Neural progenitor cell (in vitro differentiated cells): ENCODE measurements around the gene TTC8. TPM values are rescaled to one million over a fixed set of nuclear protein-coding genes. Genes with fewer than 3 reads are reported as not detected.

Experiments used
- DNase-seq: peaks from one replicate; pipeline ENCODE4 v3.0.0-alpha.2; 2016; ENCODE audit warnings: low spot score
- H2AFZ ChIP-seq: fragments of 200-600 bp; sonication (generic); replicated peaks from 2 replicates; pipeline ENCODE4 v1.6.1; 2016; ENCODE audit warnings: antibody characterized with exemption
- H3F3A ChIP-seq: fragments of 200-600 bp; sonication (generic); 2 replicates; pipeline ENCODE4 v1.6.1; 2016; ENCODE audit warnings: antibody characterized with exemption, low read depth
- H3K27ac ChIP-seq: fragments of 200-600 bp; sonication (generic); 2 replicates; pipeline ENCODE4 v1.5.1; 2016; ENCODE audit warnings: mild to moderate bottlenecking
- H3K27me3 ChIP-seq: fragments of 200-600 bp; sonication (generic); 2 replicates; pipeline ENCODE4 v1.6.1; 2016; ENCODE audit warnings: mild to moderate bottlenecking, moderate library complexity
- H3K36me3 ChIP-seq: fragments of 200-600 bp; sonication (generic); 2 replicates; pipeline ENCODE4 v1.5.1; 2016
- H3K4me1 ChIP-seq: fragments of 200-600 bp; sonication (generic); 2 replicates; pipeline ENCODE4 v1.6.1; 2016; ENCODE audit warnings: mixed run types
- H3K4me2 ChIP-seq: fragments of 200-600 bp; sonication (generic); 2 replicates; pipeline ENCODE4 v1.6.1; 2016
- H3K4me3 ChIP-seq: fragments of 200-600 bp; sonication (generic); 2 replicates; pipeline ENCODE4 v1.5.1; 2016
- H3K79me2 ChIP-seq: fragments of 200-600 bp; sonication (generic); 2 replicates; pipeline ENCODE4 v1.6.1; 2016; ENCODE audit warnings: low read depth
- H3K9ac ChIP-seq: fragments of 200-600 bp; sonication (generic); 2 replicates; pipeline ENCODE4 v1.6.1; 2016
- H3K9me3 ChIP-seq: fragments of 200-600 bp; sonication (generic); 2 replicates; pipeline ENCODE4 v1.5.1; 2016; ENCODE audit warnings: low read depth
- H4K20me1 ChIP-seq: fragments of 200-600 bp; sonication (generic); 2 replicates; pipeline ENCODE4 v1.6.1; 2016; ENCODE audit warnings: low read depth
- H3K27ac Mint-ChIP-seq: 3 replicates; pipeline ENCODE4 v1.8.0; 2021; ENCODE audit warnings: mixed read lengths
- H3K27me3 Mint-ChIP-seq: 2 replicates; pipeline ENCODE4 v1.8.0; 2022; ENCODE audit warnings: low read depth, mild to moderate bottlenecking, inconsistent platforms, moderate library complexity, mixed read lengths; ENCODE audit not compliant: insufficient read depth
- H3K36me3 Mint-ChIP-seq: 3 replicates; pipeline ENCODE4 v1.8.0; 2021; ENCODE audit warnings: mixed read lengths
- H3K4me1 Mint-ChIP-seq: 3 replicates; pipeline ENCODE4 v1.8.0; 2021; ENCODE audit warnings: mixed read lengths
- H3K4me3 Mint-ChIP-seq: 3 replicates; pipeline ENCODE4 v1.8.0; 2021; ENCODE audit warnings: mild to moderate bottlenecking, moderate library complexity, mixed read lengths
- H3K9me3 Mint-ChIP-seq: 3 replicates; pipeline ENCODE4 v1.8.0; 2020; ENCODE audit warnings: mixed read lengths
- CTCF ChIP-seq: fragments of 200-600 bp; sonication (generic); IDR thresholded peaks from 2 replicates; pipeline ENCODE4 v1.5.1; 2017; ENCODE audit warnings: antibody characterized with exemption, mild to moderate bottlenecking
- EZH2 ChIP-seq: fragments of 200-600 bp; sonication (generic); IDR thresholded peaks from 2 replicates; pipeline ENCODE4 v1.6.1; 2017; ENCODE audit warnings: antibody characterized with exemption, mild to moderate bottlenecking, moderate library complexity
- EZH2phosphoT487 ChIP-seq: fragments of 200-600 bp; sonication (generic); IDR thresholded peaks from 2 replicates; pipeline ENCODE4 v1.6.1; 2017; ENCODE audit warnings: antibody characterized with exemption
- total RNA-seq: library from RNA; depleted of rRNA; stranded (reverse); fragments of >200 nt; gene quantifications from 2 replicates; pipeline ENCODE4 v1.2.3, GENCODE V29; 2015; ENCODE audit warnings: low replicate concordance

Gene TTC8
- total RNA-seq, 1 donor from 2014 or later, result 35.0 TPM

GRCh38 chr14:88841741-88842140 is 17.3 kb downstream of the TTC8 start:
- H3K27me3 ChIP-seq, result no peaks in the 10 kb centered on the region
- Mint-ChIP-seq H3K4me3 (no peak overlapping the region), H3K27me3 (no peaks in the 10 kb centered on the region), H3K36me3 (peaks cover 7% of the 10 kb centered on the region), H3K27ac (no peak overlapping the region), H3K4me1 (no peaks in the 10 kb centered on the region), H3K9me3 (no peaks in the 10 kb centered on the region)
- H3K79me2 ChIP-seq, result no peaks in the 10 kb centered on the region
- H3K27ac ChIP-seq, result no peak overlapping the region
- DNase-seq, result no peak
- no peak overlapping the region for H3K4me3 ChIP-seq
- no peak overlapping the region for H3K4me2 ChIP-seq
- H3F3A ChIP-seq, result no peaks in the 10 kb centered on the region
- H4K20me1 ChIP-seq, result peaks cover 7% of the 10 kb centered on the region
- no peaks in the 10 kb centered on the region for H3K4me1 ChIP-seq
- H2AFZ ChIP-seq, result no peak overlapping the region
- no peak for TF ChIP-seq EZH2phosphoT487
- TF ChIP-seq EZH2, result no peak
- no peak for TF ChIP-seq CTCF
- peaks cover 11% of the 10 kb centered on the region for H3K36me3 ChIP-seq
- no peak overlapping the region for H3K9ac ChIP-seq
- H3K9me3 ChIP-seq, result no peaks in the 10 kb centered on the region

- Histone ChIP-seq H3K9me3 (no peaks in the 10 kb centered on the region), H3F3A (no peaks in the 10 kb centered on the region), H3K4me2 (no peak overlapping the region), H3K4me3 (no peak overlapping the region), H3K27ac (no peak overlapping the region), H2AFZ (no peak overlapping the region), H3K9ac (no peak overlapping the region), H3K27me3 (no peaks in the 10 kb centered on the region), H3K4me1 (no peaks in the 10 kb centered on the region), H3K36me3 (peaks cover 11% of the 10 kb centered on the region), H3K79me2 (no peaks in the 10 kb centered on the region), H4K20me1 (peaks cover 7% of the 10 kb centered on the region)
- Mint-ChIP-seq H3K27me3 (no peaks in the 10 kb centered on the region), H3K9me3 (no peaks in the 10 kb centered on the region), H3K4me1 (no peaks in the 10 kb centered on the region), H3K4me3 (no peak overlapping the region), H3K27ac (no peak overlapping the region), H3K36me3 (peaks cover 5% of the 10 kb centered on the region)
- TF ChIP-seq EZH2phosphoT487 (no peak), CTCF (no peak), EZH2 (no peak)
- DNase-seq, result no peak
Measured at GRCh38 chr14:88842414-88842813, 18.0 kb downstream of the TTC8 start.

- Mint-ChIP-seq H3K4me3 (no peak overlapping the region), H3K9me3 (no peaks in the 10 kb centered on the region), H3K4me1 (no peaks in the 10 kb centered on the region), H3K27ac (no peak overlapping the region), H3K36me3 (peaks cover 7% of the 10 kb centered on the region), H3K27me3 (no peaks in the 10 kb centered on the region)
- Histone ChIP-seq H3K79me2 (no peaks in the 10 kb centered on the region), H3K4me2 (no peak overlapping the region), H3K9me3 (no peaks in the 10 kb centered on the region), H3K9ac (no peak overlapping the region), H3K36me3 (peaks cover 11% of the 10 kb centered on the region), H3K4me1 (no peaks in the 10 kb centered on the region), H3K27me3 (no peaks in the 10 kb centered on the region), H3F3A (no peaks in the 10 kb centered on the region), H3K4me3 (no peak overlapping the region), H4K20me1 (no peaks in the 10 kb centered on the region), H3K27ac (no peak overlapping the region), H2AFZ (no peak overlapping the region)
- no peak for DNase-seq
- no peak for TF ChIP-seq EZH2
- no peak for TF ChIP-seq CTCF
- TF ChIP-seq EZH2phosphoT487, result no peak
Measured at GRCh38 chr14:88844980-88845491, 20.6 kb downstream of the TTC8 start.
